ENCODE measurements around the gene DCLRE1C. TPM values are rescaled to one million over a fixed set of nuclear protein-coding genes. Genes with fewer than 3 reads are reported as not detected.
"Not testable (repeated sequence)": the region's sequence is repeated elsewhere in the genome, so short reads cannot be mapped to it uniquely, and the experiment has no call there.

Gene DCLRE1C
- total RNA-seq, 8 experiments from 2014 or later: 7.3 to 20.8 (median 11.2) TPM

- ATAC-seq (replicated peaks in 6 of 8); H3K4me3 ChIP-seq; in situ Hi-C loops (cut with MboI; ENCODE audit: low pct_unique_long_range_greater_than_20kb in 2 of 9, low sequenced_read_pairs in 9 of 9, unreplicated experiment in 9 of 9); H3K4me1 ChIP-seq (replicated peaks in 1 of 2); H3K27ac ChIP-seq: not testable (repeated sequence)
- 100% methylated on average over 2 of the region's 6 CpGs; no CpG with 5 or more reads in 9 of the 10 experiments for WGBS, 10 experiments
Measured at GRCh38 chr10:14864466-14864865, 89.4 kb downstream of the DCLRE1C start.

GRCh38 chr10:14860791-14861190, 93.1 kb downstream of the DCLRE1C start:
- Histone ChIP-seq H3K27ac (no peak overlapping the region), H3K4me1 (replicated peaks in 1 of 2) (no peaks in the 10 kb centered on the region), H3K4me3 (no peak overlapping the region)
- in situ Hi-C loops (cut with MboI; ENCODE audit: low pct_unique_long_range_greater_than_20kb in 2 of 9, low sequenced_read_pairs in 9 of 9, unreplicated experiment in 9 of 9): no loop called here
- no peak for ATAC-seq (replicated peaks in 6 of 8)
- WGBS, 10 experiments: 88 to 100% (median 100%) methylated on average over 1 of the region's 1 CpG; no CpG with 5 or more reads in 7 of the 10 experiments

- no peak overlapping the region for H3K27ac ChIP-seq
- ATAC-seq (replicated peaks in 6 of 8): no peak
- H3K4me3 ChIP-seq: no peak overlapping the region
- in situ Hi-C loops (cut with MboI; ENCODE audit: low pct_unique_long_range_greater_than_20kb in 2 of 9, low sequenced_read_pairs in 9 of 9, unreplicated experiment in 9 of 9): no loop called here
- H3K4me1 ChIP-seq (replicated peaks in 1 of 2): no peaks in the 10 kb centered on the region
Measured at GRCh38 chr10:14859775-14860174, 94.1 kb downstream of the DCLRE1C start.

GRCh38 chr10:14859043-14859442, 94.9 kb downstream of the DCLRE1C start:
- in situ Hi-C loops (cut with MboI; ENCODE audit: low pct_unique_long_range_greater_than_20kb in 2 of 9, low sequenced_read_pairs in 9 of 9, unreplicated experiment in 9 of 9): no loop called here
- Histone ChIP-seq H3K4me3 (no peak overlapping the region), H3K4me1 (replicated peaks in 1 of 2) (no peaks in the 10 kb centered on the region), H3K27ac (no peak overlapping the region)
- 70 to 100% (median 89%) methylated on average over 1 to 4 of the region's 5 CpGs; no CpG with 5 or more reads in 1 of the 10 experiments for WGBS, 10 experiments
- no peak for ATAC-seq (replicated peaks in 6 of 8)

- ATAC-seq (replicated peaks in 6 of 8): no peak
- no peak overlapping the region for H3K4me3 ChIP-seq
- 81 to 100% (median 96%) methylated on average over 1 to 5 of the region's 6 CpGs; no CpG with 5 or more reads in 2 of the 10 experiments for WGBS, 10 experiments
- no peak overlapping the region for H3K27ac ChIP-seq
- in situ Hi-C loops (cut with MboI; ENCODE audit: low pct_unique_long_range_greater_than_20kb in 2 of 9, low sequenced_read_pairs in 9 of 9, unreplicated experiment in 9 of 9): no loop called here
- H3K4me1 ChIP-seq (replicated peaks in 1 of 2): no peaks in the 10 kb centered on the region
Measured at GRCh38 chr10:14858338-14858960, 95.4 kb downstream of the DCLRE1C start.

GRCh38 chr10:14855453-14855852, 98.4 kb downstream of the DCLRE1C start:
- in situ Hi-C loops (cut with MboI; ENCODE audit: low pct_unique_long_range_greater_than_20kb in 2 of 9, low sequenced_read_pairs in 9 of 9, unreplicated experiment in 9 of 9): no loop called here
- ATAC-seq (replicated peaks in 6 of 8): no peak
- H3K27ac ChIP-seq: no peak overlapping the region
- H3K4me1 ChIP-seq (replicated peaks in 1 of 2): no peaks in the 10 kb centered on the region
- no peak overlapping the region for H3K4me3 ChIP-seq
- WGBS, 10 experiments: 71 to 100% (median 93%) methylated on average over 1 of the region's 1 CpG; no CpG with 5 or more reads in 4 of the 10 experiments

- no peak for ATAC-seq (replicated peaks in 6 of 8)
- WGBS, 10 experiments: 94 to 100% (median 99%) methylated on average over 3 of the region's 3 CpGs; no CpG with 5 or more reads in 2 of the 10 experiments
Measured at GRCh38 chr10:14852236-14852635, 101.7 kb downstream of the DCLRE1C start.

More at GRCh38 chr10:14852236-14852635, 101.7 kb downstream of the DCLRE1C start:
- Histone ChIP-seq H3K27ac (no peak overlapping the region), H3K4me1 (replicated peaks in 1 of 2) (no peaks in the 10 kb centered on the region), H3K4me3 (no peak overlapping the region)
- in situ Hi-C loops (cut with MboI; ENCODE audit: low pct_unique_long_range_greater_than_20kb in 2 of 9, low sequenced_read_pairs in 9 of 9, unreplicated experiment in 9 of 9): no loop called here

Other genes starting within 250 kb of the DCLRE1C start
- gene FAM107B, start 179.2 kb downstream of the DCLRE1C start, total RNA-seq: 10 to 100 TPM in 7 of 8 experiments, 1 to 10 TPM in 1; 2.0 to 60.4 (median 25.4) TPM
- gene CDNF, start 116.1 kb downstream of the DCLRE1C start, total RNA-seq: 1 to 10 TPM in 5 of 8 experiments, under 1 TPM in 3; 0.81 to 3.6 (median 1.1) TPM
- gene HSPA14, start 115.8 kb downstream of the DCLRE1C start, total RNA-seq: 10 to 100 TPM in 6 of 8 experiments, 1 to 10 TPM in 2; 9.3 to 28.7 (median 14.5) TPM
- gene MSANTD7, start 115.8 kb downstream of the DCLRE1C start, total RNA-seq: 10 to 100 TPM; 17.4 to 26.4 (median 19.4) TPM
- 10 to 100 TPM in 7 of 8 experiments, 1 to 10 TPM in 1; 6.5 to 37.4 (median 18.6) TPM for gene SUV39H2, start 75.2 kb downstream of the DCLRE1C start, total RNA-seq
- gene MEIG1, start 5.3 kb upstream of the DCLRE1C start, total RNA-seq: 1 to 10 TPM in 6 of 8 experiments, not detected in 2; 1.3 to 3.3 (median 2.1) TPM
- 1 to 10 TPM in 1 of 8 experiments, under 1 TPM in 2, not detected in 5; 0.24 to 1.2 (median 0.63) TPM for gene OLAH, start 89.8 kb upstream of the DCLRE1C start, total RNA-seq
- 10 to 100 TPM in 2 of 8 experiments, 1 to 10 TPM in 6; 1.6 to 20.6 (median 2.1) TPM for gene ACBD7, start 134.7 kb upstream of the DCLRE1C start, total RNA-seq
- gene RPP38, start 143.3 kb upstream of the DCLRE1C start, total RNA-seq: 10 to 100 TPM; 14.0 to 27.4 (median 21.7) TPM
- 10 to 100 TPM; 11.5 to 23.0 (median 14.3) TPM for gene NMT2, start 214.6 kb upstream of the DCLRE1C start, total RNA-seq

All from motor neuron (in vitro differentiated cells).